HCT116 (cell line): Measurements from ENCODE around the gene FOXF1. TPM values are rescaled to one million over a fixed set of nuclear protein-coding genes. Genes with fewer than 3 reads are reported as not detected.

ENCODE experiments used
- ATAC-seq: fragments of 200-7000 bp; cut with Tn5 transposase; 2 replicates; pipeline ENCODE4 v1.9.1; 2020; ENCODE audit warnings: mild to moderate bottlenecking, moderate library complexity
- BruUV-seq: library from RNA; stranded (reverse); fragments of 400-500 nt; replicated peaks from 2 replicates; lab custom pipeline; 2021; lab: Mats Ljungman, UMichigan
- CTCF ChIA-PET: fragments of 300-600 bp; sonication (Branson Sonifier 250); formaldehyde crosslinking; loops from one replicate; lab custom pipeline; 2021; ENCODE audit warnings: antibody characterized with exemption; lab: Charles Lee
- POLR2A ChIA-PET: fragments of 300-600, 350-600 bp; sonication (Branson Sonifier 250); formaldehyde crosslinking; loops from one replicate; lab custom pipeline; 2021; ENCODE audit warnings: antibody characterized with exemption; lab: Charles Lee
- RAD21 ChIA-PET, 2 experiments: fragments of 300-600 bp; sonication (Branson Sonifier 250); formaldehyde crosslinking; loops; one replicate each; lab custom pipeline; 2023; ENCODE audit warnings: low total read pairs in 2 of 2; ENCODE audit not compliant: uncharacterized antibody in 2 of 2, unreplicated experiment in 2 of 2, low non-redundant PET in 1 of 2; lab: Charles Lee
- DNase-seq: peaks from one replicate; pipeline ENCODE4 v3.0.0-alpha.2; 2010; ENCODE audit warnings: low read depth, low spot score
- H2AFZ ChIP-seq: fragments of 200-600 bp; shearing (Covaris generic), sonication (generic); 2 replicates; pipeline ENCODE4 v1.6.1; 2017; ENCODE audit warnings: low read depth, mixed run types, mixed read lengths, antibody characterized with exemption, low read length; ENCODE audit not compliant: poor library complexity, severe bottlenecking
- H3K27ac ChIP-seq: 2 replicates; pipeline ENCODE4 v1.5.1; 2012; ENCODE audit warnings: low read depth, low read length
- H3K27me3 ChIP-seq: fragments of 200-600 bp; sonication (generic); 2 replicates; pipeline ENCODE4 v1.6.1; 2016; ENCODE audit warnings: mixed run types, low read length, mixed read lengths; ENCODE audit not compliant: insufficient read depth
- H3K36me3 ChIP-seq, 2 experiments: fragments of 200-500 bp in 1 of 2; fragments of 200-600 bp in 1 of 2; sonication (Bioruptor generic) in 1 of 2; sonication (generic) in 1 of 2; 2 replicates each; pipeline versions ENCODE4 v1.5.1 to v1.6.1; 2014 to 2016; ENCODE audit warnings: low read length in 2 of 2, inconsistent platforms in 1 of 2, mixed read lengths in 1 of 2, mixed run types in 1 of 2; ENCODE audit not compliant: insufficient read depth in 2 of 2, control insufficient read depth in 1 of 2
- H3K4me1 ChIP-seq, 2 experiments: fragments of 200-600 bp in 1 of 2; sonication (generic) in 1 of 2; 2 replicates each; pipeline versions ENCODE4 v1.5.1 to v1.6.1; 2012 to 2017; ENCODE audit warnings: low read length in 2 of 2, inconsistent platforms in 1 of 2, mild to moderate bottlenecking in 1 of 2, mixed read lengths in 1 of 2, mixed run types in 1 of 2, moderate library complexity in 1 of 2; ENCODE audit not compliant: insufficient read depth in 2 of 2, control insufficient read depth in 1 of 2
- H3K4me2 ChIP-seq: fragments of 200-600 bp; sonication (generic); 2 replicates; pipeline ENCODE4 v1.6.1; 2017; ENCODE audit warnings: mixed run types, low read length, mixed read lengths
- H3K4me3 ChIP-seq, 2 experiments: fragments of 200-600 bp in 1 of 2; sonication (generic) in 1 of 2; replicated peaks in 1 of 2; 2 replicates each; pipeline ENCODE4 v1.5.1; 2011 to 2016; ENCODE audit warnings: low read length in 2 of 2, control low read depth in 1 of 2, low read depth in 1 of 2, mild to moderate bottlenecking in 1 of 2, mixed read lengths in 1 of 2, mixed run types in 1 of 2
- H3K79me2 ChIP-seq: fragments of 200-600 bp; sonication (generic); 2 replicates; pipeline ENCODE4 v1.6.1; 2017; ENCODE audit warnings: mild to moderate bottlenecking, mixed run types, low read length, moderate library complexity, mixed read lengths; ENCODE audit not compliant: insufficient read depth
- H3K9ac ChIP-seq: fragments of 200-600 bp; sonication (generic); 2 replicates; pipeline ENCODE4 v1.6.1; 2016; ENCODE audit warnings: low read length, mixed read lengths
- H3K9me2 ChIP-seq: fragments of 200-600 bp; sonication (generic), shearing (Covaris generic); 2 replicates; pipeline ENCODE4 v1.6.1; 2017; ENCODE audit warnings: mixed run types, mild to moderate bottlenecking, moderate library complexity; ENCODE audit not compliant: insufficient read depth
- H3K9me3 ChIP-seq, 2 experiments: fragments of 200-500 bp in 1 of 2; fragments of 200-600 bp in 1 of 2; sonication (Bioruptor generic) in 1 of 2; sonication (generic) in 1 of 2; 2 replicates each; pipeline ENCODE4 v1.6.1; 2014 to 2017; ENCODE audit warnings: low read length in 2 of 2, mixed read lengths in 2 of 2, inconsistent platforms in 1 of 2, low read depth in 1 of 2, mild to moderate bottlenecking in 1 of 2, mixed run types in 1 of 2, moderate library complexity in 1 of 2; ENCODE audit not compliant: control insufficient read depth in 1 of 2, insufficient read depth in 1 of 2
- H4K20me1 ChIP-seq: fragments of 200-600 bp; sonication (generic), shearing (Covaris generic); 2 replicates; pipeline ENCODE4 v1.6.1; 2017; ENCODE audit warnings: mixed run types, mild to moderate bottlenecking, moderate library complexity; ENCODE audit not compliant: insufficient read depth
- CBX3 ChIP-seq: IDR thresholded peaks from 2 replicates; pipeline ENCODE4 v1.6.1; 2012; ENCODE audit warnings: low read depth
- CEBPB ChIP-seq: IDR thresholded peaks from 2 replicates; pipeline ENCODE4 v1.6.1; 2012; ENCODE audit warnings: low read depth
- EGR1 ChIP-seq: IDR thresholded peaks from 2 replicates; pipeline ENCODE4 v1.6.1; 2012; ENCODE audit warnings: low read depth
- ELF1 ChIP-seq: IDR thresholded peaks from 2 replicates; pipeline ENCODE4 v1.6.1; 2012; ENCODE audit warnings: low read depth, borderline replicate concordance
- RAD21 ChIP-seq: IDR thresholded peaks from 2 replicates; pipeline ENCODE4 v1.6.1; 2012; ENCODE audit warnings: low read depth, mild to moderate bottlenecking
- TCF7L2 ChIP-seq: IDR thresholded peaks from 2 replicates; pipeline ENCODE4 v1.7.0; 2011; ENCODE audit warnings: borderline replicate concordance, inconsistent platforms; ENCODE audit not compliant: insufficient read depth, insufficient read length; ENCODE audit errors: extremely low read depth
- ZBTB33 ChIP-seq: IDR thresholded peaks from 2 replicates; pipeline ENCODE4 v1.6.1; 2011; ENCODE audit warnings: mild to moderate bottlenecking, low read length, moderate library complexity; ENCODE audit not compliant: insufficient replicate concordance; ENCODE audit errors: extremely low read depth
- ZNF274 ChIP-seq: fragments of 200-500 bp; sonication (Bioruptor generic); IDR thresholded peaks from 2 replicates; pipeline ENCODE4 v1.6.1; 2014; ENCODE audit warnings: mild to moderate bottlenecking, low read depth, low read length, inconsistent platforms
- intact Hi-C: fragments of 100-400 bp; cut with micrococcal nuclease; formaldehyde crosslinking; loops from 2 replicates; pipeline ENCODE4 v1.10.0; 2022
- total RNA-seq: library from RNA; stranded (reverse); gene quantifications from one replicate; pipeline ENCODE4 v1.2.1, GENCODE V29; 2021; ENCODE audit not compliant: unreplicated experiment

FOXF1 gene
- total RNA-seq, 1 experiment from 2014 or later, result 2.4 TPM

- no peaks in the 10 kb centered on the region for H3K36me3 ChIP-seq
- TF ChIP-seq TCF7L2 (no peak), RAD21 (0 out of 2 replicates have a peak, but pooled peaks have one; percentile 9), ZBTB33 (no peak), ZNF274 (no peak), CEBPB (no peak), CBX3 (no peak), EGR1 (no peak), ELF1 (no peak)
- peaks cover 58% of the 10 kb centered on the region for H3K27me3 ChIP-seq
- no peak overlapping the region for H3K9ac ChIP-seq
- no peak overlapping the region for H3K27ac ChIP-seq
- H3K79me2 ChIP-seq, result no peaks in the 10 kb centered on the region
- no TSS peak for BruUV-seq
- H4K20me1 ChIP-seq, result no peaks in the 10 kb centered on the region
- H3K4me2 ChIP-seq, result no peak overlapping the region
- intact Hi-C loops, result no loop called here
- ChIA-PET CTCF (interaction anchor here (1.4 kb wide), 1 partner anchor 240 kb away, joined by 3 read pairs; no protein-coding TSS in a partner anchor), POLR2A (no interaction called here), RAD21 (no interaction called here)
- no peak overlapping the region for H3K4me3 ChIP-seq
- no peaks in the 10 kb centered on the region for H3K4me1 ChIP-seq
- H3K9me3 ChIP-seq, result no peaks in the 10 kb centered on the region
- ATAC-seq, result 0 out of 2 replicates have a peak, but pooled peaks have one; percentile 45
- no peaks in the 10 kb centered on the region for H3K9me2 ChIP-seq
- DNase-seq, result no peak
- no peak overlapping the region for H2AFZ ChIP-seq
These were observed 17.9 kb upstream of the FOXF1 start for GRCh38 chr16:86492267-86492960.
